GM21381 (cell line): ENCODE data around the gene FAM171A2.
A peak's percentile ranks its signal among the peaks of the same experiment; 100 is the strongest.
"Not testable (repeated sequence)": the region's sequence is repeated elsewhere in the genome, so short reads cannot be mapped to it uniquely, and the experiment has no call there.

Source experiments
- ATAC-seq: cut with Tn5 transposase; IDR thresholded peaks from one replicate; pipeline ENCODE4 v1.9.1; 2021; ENCODE audit warnings: mild to moderate bottlenecking, moderate library complexity; ENCODE audit not compliant: unreplicated experiment

Gene FAM171A2

DNA sequence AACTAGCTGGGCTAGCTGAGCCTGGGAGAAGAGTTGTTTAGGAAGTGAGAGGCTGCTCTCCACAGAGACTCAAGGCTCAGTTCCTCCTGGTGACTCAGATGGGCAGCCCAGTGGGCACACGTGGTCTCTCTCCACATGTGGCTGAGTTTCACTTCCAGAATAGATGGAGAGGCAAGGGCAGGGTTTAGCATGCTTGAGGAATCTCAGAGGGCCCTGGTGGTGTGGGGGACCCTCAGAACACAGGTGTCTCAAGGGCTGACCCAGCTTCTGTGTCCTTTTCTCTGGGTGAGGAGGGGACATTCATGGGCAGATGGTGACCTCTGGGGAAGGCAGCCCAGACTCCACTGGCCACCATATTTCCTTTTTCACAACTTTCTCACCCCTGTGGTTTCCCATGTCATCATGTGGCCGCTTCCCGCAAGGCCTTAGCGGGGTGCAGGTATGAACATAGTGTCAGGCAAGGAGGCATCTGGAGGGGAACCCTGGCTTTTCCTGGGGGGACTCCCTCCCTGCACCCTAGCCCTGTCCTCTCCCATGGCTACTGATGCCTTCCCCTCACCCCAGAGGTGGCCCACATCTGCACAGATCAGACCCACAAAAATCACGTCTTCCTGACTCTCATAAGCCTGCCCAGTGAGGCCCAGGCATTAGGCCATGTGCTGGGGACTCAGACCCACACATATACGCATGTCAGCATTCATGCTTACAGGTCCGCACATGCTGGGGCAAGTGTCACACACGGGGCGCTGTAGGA lies 15.2 kb downstream of the FAM171A2 start:
- ATAC-seq, result peak; percentile 42

DNA sequence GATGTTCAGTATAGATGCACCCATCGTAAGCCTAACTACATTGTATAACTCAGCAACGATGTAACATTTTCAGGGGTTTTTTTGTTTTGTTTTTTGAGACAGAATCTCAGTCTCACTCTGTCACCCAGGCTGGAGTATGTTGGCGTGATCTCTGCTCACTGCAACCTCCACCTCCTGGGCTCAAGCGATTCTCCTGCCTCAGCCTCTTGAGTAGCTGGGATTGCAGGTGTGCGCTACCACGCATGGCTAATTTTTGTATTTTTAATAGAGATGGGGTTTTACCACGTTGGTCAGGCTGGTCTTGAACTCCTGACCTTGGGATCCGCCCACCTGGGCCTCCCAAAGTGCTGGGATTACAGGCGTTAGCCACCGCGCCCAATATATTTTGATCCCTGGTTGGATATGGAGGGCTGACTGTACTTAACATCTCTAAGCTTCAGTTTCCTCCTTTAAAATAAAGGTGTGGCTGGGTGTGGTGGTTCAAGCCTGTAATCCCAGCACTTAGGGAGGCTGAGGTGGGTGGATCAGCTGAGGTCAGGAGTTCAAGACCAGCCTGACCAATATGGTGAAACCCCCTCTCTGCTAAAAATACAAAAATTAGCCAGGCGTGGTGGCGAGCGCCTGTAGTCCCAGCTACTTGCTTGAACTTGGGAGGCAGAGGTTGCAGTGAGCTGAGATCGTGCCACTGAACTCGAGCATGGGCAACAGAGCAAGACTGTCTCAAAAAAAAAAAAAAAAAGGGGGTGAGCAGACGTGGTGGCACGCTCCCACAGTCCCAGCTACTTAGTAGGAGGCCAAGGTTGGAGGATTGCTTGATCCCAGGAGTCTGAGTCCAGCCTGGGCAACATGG lies 16.2 kb downstream of the FAM171A2 start:
- ATAC-seq, result not testable (repeated sequence)

DNA sequence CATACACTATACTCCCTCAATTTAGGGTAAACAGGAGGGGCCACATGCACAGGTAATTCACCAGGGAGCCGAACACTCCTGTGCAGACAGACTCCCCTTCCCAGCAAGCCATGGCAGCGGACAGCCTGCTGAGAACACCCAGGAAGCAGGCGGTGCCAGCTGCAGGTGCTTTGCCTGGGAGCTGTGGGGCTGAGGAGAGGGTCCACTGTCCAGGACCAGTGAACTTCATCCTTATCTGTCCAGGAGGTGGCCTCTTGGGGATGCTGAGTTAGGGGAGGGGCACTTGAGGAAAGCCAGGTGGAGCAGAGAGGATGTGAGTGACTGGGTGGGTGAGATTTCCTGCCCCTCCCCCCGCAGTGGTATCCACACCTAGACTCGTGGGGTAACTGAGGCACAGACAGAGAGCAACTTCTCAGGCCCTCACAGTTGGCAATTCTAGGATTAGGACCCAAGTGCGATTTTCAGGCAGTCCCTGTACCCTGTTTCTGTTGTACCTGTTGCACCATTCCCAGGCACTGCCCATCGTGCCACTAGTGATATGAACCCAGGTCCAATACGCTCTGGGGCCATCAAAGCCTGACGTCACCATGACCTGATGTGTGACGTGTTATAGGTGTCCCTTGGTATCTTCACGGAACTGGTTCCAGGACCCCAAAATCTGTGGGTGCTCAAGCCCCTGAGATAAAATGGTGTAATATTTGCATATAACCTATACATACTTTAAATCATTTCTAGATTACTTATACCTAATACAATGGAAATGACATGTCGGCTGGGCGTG lies 17.4 kb downstream of the FAM171A2 start:
- ATAC-seq, result no peak

DNA sequence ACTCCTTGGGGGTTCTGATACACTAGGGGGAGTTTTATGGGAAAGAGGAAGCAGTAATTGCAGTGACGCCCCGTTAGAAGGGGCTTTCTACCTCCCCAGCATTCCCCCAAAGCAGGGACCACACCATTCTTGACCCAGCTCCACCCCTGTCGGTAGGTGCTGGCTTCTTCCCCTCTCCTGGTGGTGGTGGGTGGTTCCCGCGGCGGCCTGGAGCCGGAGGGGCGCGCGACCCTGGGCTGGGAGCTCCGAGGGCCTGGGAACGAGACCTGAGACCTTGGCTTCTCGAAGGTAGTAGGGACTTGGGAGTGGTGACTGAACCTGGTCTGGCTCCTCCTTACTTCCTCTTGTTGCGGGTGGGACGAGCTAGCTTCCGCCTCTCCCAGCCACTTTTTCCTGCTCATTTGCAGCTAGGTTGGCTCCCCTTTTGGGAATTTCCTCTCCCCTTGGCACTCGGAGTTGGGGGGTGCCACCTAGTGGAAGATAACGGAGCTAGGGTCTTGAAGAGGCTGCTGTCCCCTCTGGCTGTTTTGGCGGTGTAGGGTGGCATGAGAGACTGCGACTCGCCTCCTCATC lies 18.1 kb downstream of the FAM171A2 start:
- peak; percentile 8 for ATAC-seq

DNA sequence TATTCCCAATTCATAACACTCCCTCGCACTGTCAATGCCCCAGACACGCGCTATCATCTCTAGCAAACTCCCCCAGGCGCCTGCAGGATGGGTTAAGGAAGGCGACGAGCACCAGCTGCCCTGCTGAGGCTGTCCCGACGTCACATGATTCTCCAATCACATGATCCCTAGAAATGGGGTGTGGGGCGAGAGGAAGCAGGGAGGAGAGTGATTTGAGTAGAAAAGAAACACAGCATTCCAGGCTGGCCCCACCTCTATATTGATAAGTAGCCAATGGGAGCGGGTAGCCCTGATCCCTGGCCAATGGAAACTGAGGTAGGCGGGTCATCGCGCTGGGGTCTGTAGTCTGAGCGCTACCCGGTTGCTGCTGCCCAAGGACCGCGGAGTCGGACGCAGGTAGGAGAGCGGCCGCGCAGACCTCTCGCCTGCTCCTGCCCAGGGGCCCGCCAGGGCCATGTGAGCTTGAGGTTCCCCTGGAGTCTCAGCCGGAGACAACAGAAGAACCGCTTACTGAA lies 18.7 kb downstream of the FAM171A2 start, which contains the start of gene GRN:
Gene GRN, plus strand, starts transcription at position 364 of the 515 bp plus-strand sequence. CDS start 3,863 bp downstream, outside the sequence.
- peak; percentile 64 for ATAC-seq

DNA sequence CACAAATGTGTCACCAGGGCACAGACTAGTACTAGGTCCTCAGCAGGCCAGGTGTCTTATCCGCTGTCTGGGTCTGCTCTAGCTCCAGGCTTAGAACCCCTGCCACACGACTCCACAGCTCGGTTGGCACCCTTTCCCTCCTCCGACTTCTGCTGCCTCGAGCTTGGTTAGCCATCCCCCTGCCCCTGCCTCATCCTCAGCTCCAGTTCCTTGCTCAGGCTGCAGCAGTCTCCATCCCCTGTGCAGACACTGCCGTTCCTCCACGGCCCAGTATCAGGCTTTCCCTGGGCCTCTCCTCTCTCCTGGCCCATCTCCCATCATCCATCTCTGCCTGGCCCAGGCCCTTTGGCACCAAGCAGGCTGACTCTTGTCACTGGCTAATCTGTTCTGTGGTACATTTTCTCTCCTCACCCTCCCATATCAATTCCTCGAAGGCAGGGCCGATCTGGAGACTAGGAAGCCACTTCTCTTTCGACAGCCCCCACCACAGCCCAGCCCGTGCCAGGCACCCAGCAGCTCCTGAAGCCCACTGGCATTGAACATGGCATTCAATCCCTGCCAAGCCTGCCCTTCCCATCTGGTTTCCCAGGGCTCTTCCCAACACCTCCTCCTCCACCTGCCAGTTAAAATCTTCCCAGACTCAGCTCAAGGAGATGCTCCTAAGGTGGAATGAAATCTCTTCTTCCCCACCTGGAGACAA lies 20.0 kb downstream of the FAM171A2 start:
- ATAC-seq, result no peak

DNA sequence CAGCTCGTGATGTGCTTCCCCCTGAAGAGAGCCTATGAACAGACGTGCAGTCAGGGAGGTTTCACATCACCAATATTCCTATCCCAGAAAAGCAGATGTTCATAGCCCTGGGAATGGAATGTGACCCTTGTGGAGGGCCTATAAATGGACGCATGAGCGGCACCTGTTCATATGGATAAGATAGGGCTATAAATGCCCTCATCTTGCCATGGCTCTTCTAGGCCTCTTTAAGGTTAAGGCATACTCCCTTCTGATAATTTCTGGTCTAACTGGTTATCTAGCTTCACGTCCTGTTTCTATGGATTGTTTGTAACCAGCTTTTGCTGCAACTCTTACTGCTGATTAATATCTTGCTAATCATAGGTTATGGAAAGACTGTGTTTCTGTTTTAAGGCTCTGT lies 23.1 kb downstream of the FAM171A2 start:
- ATAC-seq, result not testable (repeated sequence)

DNA sequence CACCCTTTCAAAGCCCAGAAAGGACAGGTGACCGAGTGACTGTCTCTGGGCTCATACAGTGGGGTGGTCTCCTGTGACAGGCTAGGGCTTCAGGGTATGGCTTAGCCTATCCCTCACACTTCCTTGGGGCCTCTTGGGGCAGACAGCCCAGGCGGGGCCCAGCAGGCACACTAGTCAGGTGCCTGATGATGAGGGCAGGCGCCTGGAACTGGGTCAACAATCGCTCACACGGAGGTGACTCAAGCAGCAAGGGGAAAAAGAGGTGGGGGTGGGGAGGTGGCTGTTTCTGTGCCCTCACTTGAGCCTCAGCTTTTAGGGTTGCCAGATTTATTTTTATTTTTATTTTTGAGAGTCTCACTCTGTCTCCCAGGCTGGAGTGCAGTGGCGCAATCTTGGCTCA lies 25.0 kb downstream of the FAM171A2 start:
- no peak for ATAC-seq

DNA sequence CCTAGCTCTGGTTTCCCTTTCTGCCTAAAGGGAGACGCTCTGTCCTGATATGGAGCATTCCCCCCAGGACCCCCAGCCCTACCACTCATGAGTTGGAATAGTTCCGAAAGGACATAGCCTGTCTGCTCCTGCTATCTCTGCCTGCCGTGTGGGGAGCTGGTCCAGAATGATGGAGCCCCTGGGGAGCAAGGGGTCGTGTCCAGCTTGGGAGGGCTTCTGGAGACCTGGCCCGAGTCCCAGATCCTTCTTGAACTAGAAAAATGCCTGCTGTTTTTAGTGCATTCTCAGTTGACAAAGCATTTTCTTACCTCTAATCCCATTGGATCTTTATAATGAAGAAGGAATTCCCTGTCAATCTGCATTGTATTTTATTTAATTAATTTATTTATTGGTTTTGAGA lies 27.7 kb downstream of the FAM171A2 start:
- no peak for ATAC-seq

DNA sequence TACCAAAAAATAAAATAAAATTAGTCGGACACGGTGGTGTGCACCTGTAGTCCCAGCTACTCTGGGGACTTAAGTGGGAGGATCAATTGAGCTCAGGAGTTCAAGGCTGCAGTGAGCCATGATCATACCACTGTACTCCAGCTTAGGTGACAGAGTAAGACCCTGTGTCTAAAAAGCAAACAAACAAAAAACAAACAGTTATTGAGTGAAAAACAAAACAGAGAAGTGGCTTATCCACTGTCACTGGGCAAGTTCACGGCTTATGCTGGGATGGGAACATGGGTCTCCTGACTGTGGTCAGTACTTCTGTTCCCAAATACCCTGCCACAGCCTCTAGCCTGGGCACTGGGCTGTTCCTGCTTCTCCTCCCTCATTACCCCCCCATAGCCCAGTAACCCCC lies 28.1 kb downstream of the FAM171A2 start:
- ATAC-seq, result no peak

DNA sequence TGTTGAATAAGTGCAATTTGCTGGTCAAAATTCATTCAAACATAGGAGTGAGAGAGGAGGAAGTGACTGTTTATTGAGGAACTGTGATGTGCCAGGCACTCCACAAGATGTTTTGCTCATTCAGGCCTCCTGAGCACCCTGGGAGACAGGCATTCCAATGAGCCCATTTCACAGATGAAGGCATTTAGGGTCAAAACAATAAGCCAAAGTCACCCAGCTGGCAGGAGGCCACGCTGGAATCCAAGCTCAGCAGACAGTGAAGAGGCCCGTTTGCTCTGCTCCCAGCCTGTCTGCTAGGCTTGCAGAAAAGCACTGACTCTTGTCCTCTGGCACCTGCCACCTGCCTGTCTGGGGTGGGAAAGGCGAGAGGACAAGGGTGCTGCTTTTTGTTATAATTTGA lies 28.9 kb downstream of the FAM171A2 start:
- ATAC-seq, result no peak

DNA sequence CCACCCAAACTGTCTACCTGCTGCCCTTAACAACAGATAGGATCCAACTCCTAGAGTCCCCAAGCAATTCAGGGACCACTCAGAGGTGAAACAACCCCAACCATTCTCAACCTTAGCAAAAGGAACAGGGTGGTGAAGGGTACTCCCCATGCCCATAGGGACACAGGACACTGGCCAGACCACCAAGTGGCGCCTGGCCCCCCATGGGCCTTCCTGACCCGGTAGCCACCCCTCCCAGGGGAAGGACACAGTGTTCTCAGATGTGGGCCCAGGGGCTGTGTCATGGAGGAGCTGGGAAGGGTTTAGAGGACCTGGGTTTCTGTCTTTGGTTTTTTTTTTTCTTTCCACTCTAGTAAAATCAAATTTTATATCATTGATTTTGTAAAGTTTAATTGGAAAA lies 29.3 kb downstream of the FAM171A2 start:
- ATAC-seq, result no peak

DNA sequence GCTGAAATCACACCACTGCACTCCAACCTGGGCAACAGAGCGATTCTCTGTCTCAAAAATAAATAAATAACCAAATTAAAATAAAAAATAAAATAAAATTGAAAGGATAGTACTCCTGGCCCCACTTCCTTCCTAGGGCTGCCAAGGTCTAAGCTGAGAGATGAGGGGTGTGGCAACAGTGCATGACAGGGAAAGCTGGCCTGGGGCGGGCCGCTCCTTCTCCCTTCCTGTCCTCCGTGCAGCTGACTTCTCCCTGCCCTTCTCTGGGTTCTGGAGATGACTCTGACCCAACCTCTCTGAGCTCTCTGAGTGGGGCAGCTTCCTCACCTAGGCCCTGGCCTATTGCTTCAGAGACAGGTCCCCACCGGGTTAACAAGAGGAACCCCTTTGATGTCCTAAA lies 30.3 kb downstream of the FAM171A2 start:
- ATAC-seq, result no peak

DNA sequence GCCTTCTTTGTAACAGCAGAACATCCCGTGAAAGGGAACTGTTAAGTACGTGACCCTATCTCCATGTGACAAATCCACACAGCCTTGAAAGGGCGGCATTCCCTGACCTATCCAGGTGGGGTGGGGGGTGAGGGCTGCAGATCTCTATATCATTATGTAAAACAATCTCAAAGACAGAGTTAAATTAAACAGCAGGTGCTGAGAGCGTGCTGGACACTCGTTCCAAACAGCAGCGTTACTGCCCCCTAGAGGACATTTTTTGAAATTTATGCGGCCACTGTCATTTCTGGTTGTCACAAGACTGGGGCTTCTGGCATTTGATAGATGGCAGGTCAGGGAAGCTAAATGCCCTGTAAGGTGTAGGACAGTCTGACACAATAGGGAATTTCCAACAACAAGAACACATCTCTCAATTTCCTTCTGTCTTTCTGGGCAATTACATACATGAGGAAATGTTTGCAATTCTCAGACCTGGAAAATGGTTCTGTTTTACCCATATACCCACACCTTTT lies 32.3 kb downstream of the FAM171A2 start:
- no peak for ATAC-seq

DNA sequence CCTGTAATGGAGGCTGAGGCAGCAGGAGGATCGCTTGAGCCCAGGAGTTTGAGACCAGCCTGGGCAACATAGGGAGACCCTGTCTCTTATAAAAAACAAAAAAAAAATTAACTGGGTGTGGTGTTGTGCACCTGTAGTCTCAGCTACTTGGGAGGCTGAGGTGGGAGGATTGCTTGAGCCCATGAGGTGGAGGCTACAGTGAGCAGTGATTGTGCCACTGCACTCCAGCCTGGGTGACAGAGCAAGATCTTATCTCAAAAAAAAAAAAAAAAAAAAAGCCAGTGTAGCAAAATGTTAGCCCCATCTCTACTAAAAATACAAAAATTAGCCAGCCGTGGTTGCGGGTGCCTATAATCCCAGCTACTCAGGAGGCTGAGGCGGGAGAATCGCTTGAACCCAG lies 33.4 kb downstream of the FAM171A2 start:
- not testable (repeated sequence) for ATAC-seq

DNA sequence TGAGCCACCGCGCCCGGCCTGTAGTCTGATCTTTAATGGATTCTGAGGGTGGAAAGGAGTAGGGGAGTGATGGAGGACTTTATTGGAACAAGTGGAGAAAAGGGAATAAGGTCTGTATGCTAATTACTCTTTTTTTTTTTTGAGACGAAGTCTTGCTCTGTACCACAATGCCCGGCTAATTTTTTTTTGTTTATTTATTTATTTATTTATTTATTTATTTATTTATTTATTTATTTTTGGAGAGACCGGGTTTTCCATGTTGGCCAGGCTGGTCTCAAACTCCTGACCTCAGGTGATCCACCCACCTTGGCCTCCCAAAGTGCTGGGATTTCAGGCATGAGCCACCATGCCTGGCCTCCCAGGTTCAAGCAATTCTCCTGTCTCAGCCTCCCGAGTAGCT lies 34.1 kb downstream of the FAM171A2 start:
- ATAC-seq, result not testable (repeated sequence)

DNA sequence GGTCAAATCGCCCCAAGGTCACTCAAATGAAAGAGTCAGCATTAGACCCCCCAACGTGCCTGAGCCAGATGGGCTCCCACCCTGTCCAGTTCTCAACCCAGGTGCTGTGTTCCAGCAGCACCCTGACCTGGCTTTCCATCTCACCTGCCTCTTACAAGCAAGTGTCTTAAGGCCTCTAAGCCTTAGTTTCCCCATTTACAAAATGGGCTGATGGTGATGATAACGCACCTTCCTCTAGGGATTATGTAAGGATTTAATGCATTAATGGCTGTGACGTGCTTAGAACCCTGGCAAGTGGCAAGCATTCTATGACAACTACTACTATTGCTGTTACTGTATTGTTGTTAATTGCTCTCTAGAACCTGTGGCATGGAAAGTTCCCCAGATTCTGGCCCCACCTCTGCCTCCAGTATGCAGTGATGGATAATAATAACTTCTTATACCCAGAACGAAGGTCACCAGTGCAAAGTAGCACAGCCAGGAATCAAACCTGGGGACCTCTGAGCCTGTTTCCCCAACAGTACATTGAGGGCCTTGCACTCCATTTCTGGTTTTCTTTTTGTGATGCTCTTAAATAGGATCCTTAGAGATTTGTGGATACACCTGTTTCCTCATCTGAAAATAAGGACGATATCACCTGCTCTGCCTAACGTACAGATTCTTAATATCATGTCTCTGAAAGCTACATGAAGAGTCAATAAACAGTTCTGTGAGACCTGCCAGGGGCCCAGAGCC lies 35.8 kb downstream of the FAM171A2 start:
- no peak for ATAC-seq

DNA sequence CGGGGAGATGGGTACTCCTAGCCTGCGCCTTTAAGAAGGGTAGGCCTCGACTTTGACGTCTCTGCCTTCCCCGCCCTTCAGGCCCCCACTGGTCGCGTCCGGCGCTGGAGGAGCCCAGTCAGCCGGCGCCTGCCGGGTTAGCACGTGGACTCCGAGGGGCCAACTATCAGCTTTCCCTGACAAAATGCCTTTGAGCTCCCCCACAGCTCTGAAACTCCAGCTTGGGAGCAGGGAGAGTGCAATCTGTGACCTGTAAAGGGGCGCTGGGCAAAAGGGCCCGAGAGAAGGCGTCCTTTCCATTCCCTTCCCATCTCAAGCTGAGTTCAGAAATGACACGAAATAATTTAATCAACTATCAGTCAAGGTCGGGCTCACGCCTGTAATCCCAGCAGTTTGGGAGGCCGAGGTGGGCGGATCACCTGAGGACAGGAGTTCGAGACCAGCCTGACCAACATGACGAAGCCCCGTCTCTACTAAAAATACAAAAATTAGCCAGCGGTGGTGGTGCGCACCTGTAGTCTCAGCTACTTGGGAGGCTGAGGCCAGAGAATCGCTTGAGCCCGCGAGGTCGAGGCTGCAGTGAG lies 36.7 kb downstream of the FAM171A2 start:
- peak; percentile 44 for ATAC-seq
